ENCODE results near the gene HCN2. TPM values are rescaled to one million over a fixed set of nuclear protein-coding genes. Genes with fewer than 3 reads are reported as not detected.

HCN2 gene
- total and polyA plus RNA-seq, 10 of the 15 experiments (the other 5 are each of a cell fraction or from before 2014, with no cell fraction given) = 0.01 to 0.54 (median 0.08) TPM; not detected in 4

DNA sequence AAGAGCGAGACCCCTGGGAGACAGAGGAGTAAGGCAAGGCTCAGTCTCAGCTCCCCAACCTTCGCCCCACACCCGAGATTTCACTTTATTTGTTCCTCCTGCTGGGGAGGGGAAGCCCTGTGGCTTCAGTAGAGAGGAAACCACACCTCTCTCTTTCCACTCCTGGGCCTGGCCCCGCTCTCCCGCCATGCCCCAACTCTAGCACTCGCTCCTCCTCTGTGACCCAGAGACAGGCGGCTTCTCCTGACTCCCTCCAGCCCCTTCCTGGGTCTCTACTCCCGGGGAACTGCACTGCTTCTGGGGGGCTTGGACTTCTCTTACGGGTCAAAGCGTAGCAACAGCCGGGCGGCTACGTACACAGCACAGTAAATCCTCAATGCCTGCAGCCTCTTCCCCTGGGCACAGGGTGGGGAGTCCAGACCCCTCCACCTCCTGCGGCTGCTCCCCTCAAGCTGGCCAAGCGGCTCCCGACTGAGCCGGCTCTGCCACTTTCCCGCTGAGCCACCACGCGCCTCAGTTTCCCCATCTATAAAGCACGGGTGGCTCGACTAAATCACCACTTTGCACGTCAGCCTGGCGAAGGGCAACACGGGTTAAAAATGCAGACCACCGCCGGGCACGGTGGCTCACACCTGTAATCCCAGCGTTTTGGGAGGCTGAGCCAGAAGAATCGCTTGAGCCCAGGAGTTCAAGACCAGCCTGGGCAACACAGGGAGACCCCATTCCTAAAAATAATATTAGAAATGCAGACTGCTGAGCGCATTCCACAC, 71.9 kb downstream of the HCN2 start (continued):
- no peak for TF ChIP-seq CHD4 (IDR thresholded peaks at IDR 0.05)

- POLR2A ChIA-PET = interaction anchor here (0.8 kb wide), 1 partner anchor 59 kb away, joined by 4 read pairs; no protein-coding TSS in a partner anchor
- TF ChIP-seq MXI1 (IDR thresholded peaks at IDR 0.05; ENCODE audit: low read depth, low read length) (peak; percentile 78), RAD51 (IDR thresholded peaks at IDR 0.05) (no peak), NR2F1 (conservative IDR thresholded peaks at IDR 0.05) (0 out of 2 replicates have a peak, but pooled peaks have one; percentile 15), MAX (IDR thresholded peaks at IDR 0.05; ENCODE audit: low read depth, low read length) (no peak), ZZZ3 (IDR thresholded peaks at IDR 0.05; ENCODE audit: control insufficient read depth, insufficient read length, low read depth) (no peak), NFIC (IDR thresholded peaks at IDR 0.05; ENCODE audit: low read depth, low read length) (no peak), BRCA1 (IDR thresholded peaks at IDR 0.05; ENCODE audit: low read depth, low read length) (no peak), KLF5 (IDR thresholded peaks at IDR 0.05; ENCODE audit: partially characterized antibody) (no peak), BHLHE40 (IDR thresholded peaks at IDR 0.05; ENCODE audit: borderline replicate concordance in 1 of 2, low read depth in 2 of 2, low read length in 1 of 2) (peak in 1 of 2 experiments; percentile 59; a peak in 2 of 4 replicates), BACH1 (IDR thresholded peaks at IDR 0.05; ENCODE audit: borderline replicate concordance) (peak; percentile 27; the same call in 1 of the 2 replicates), MYC (IDR thresholded peaks at IDR 0.05; ENCODE audit: insufficient read depth, insufficient read length, insufficient replicate concordance, low read length, severe bottlenecking) (peak; percentile 40), NBN (IDR thresholded peaks at IDR 0.05) (0 out of 2 replicates have a peak, but pooled peaks have one; percentile 5), SMAD1 (IDR thresholded peaks at IDR 0.05; ENCODE audit: low read depth, partially characterized antibody) (no peak)
- TF ChIP-seq, protein P1, sequence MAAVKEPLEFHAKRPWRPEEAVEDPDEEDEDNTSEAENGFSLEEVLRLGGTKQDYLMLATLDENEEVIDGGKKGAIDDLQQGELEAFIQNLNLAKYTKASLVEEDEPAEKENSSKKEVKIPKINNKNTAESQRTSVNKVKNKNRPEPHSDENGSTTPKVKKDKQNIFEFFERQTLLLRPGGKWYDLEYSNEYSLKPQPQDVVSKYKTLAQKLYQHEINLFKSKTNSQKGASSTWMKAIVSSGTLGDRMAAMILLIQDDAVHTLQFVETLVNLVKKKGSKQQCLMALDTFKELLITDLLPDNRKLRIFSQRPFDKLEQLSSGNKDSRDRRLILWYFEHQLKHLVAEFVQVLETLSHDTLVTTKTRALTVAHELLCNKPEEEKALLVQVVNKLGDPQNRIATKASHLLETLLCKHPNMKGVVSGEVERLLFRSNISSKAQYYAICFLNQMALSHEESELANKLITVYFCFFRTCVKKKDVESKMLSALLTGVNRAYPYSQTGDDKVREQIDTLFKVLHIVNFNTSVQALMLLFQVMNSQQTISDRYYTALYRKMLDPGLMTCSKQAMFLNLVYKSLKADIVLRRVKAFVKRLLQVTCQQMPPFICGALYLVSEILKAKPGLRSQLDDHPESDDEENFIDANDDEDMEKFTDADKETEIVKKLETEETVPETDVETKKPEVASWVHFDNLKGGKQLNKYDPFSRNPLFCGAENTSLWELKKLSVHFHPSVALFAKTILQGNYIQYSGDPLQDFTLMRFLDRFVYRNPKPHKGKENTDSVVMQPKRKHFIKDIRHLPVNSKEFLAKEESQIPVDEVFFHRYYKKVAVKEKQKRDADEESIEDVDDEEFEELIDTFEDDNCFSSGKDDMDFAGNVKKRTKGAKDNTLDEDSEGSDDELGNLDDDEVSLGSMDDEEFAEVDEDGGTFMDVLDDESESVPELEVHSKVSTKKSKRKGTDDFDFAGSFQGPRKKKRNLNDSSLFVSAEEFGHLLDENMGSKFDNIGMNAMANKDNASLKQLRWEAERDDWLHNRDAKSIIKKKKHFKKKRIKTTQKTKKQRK (IDR thresholded peaks at IDR 0.05; ENCODE audit: low read depth, low read length) = no peak
Observed at GRCh38 chr19:662207-662961, 72.7 kb downstream of the HCN2 start.

More at GRCh38 chr19:662207-662961, 72.7 kb downstream of the HCN2 start:
- Histone ChIP-seq H3K27me3 (replicated peaks in 1 of 2; ENCODE audit: control insufficient read depth in 2 of 2, insufficient read depth in 2 of 2, low read length in 1 of 2) (no peaks in the 10 kb centered on the region), H3K36me3 (ENCODE audit: control insufficient read depth in 2 of 2, insufficient read depth in 2 of 2, low read length in 1 of 2) (peaks cover 0 to 15% of the 10 kb centered on the region in 2 experiments; a peak in 3 of 4 replicates), H3K27ac (ENCODE audit: control insufficient read depth, insufficient read depth) (peak overlapping the region; percentile 90), H3K4me2 (ENCODE audit: control insufficient read depth, insufficient read depth) (peak overlapping the region; percentile 98), H3K4me1 (ENCODE audit: control insufficient read depth, insufficient read depth, low read length) (peaks cover 19% of the 10 kb centered on the region), H3K9me3 (replicated peaks; ENCODE audit: control insufficient read depth, insufficient read depth, low read length) (no peaks in the 10 kb centered on the region; the same call in 2 of the 3 replicates), H2AFZ (ENCODE audit: control insufficient read depth, low read depth, low read length) (no peak overlapping the region; the same call in 1 of the 2 replicates), H3K4me3 (peak overlapping the region; percentile 98), H4K20me1 (ENCODE audit: control insufficient read depth, insufficient read depth) (peaks cover 12% of the 10 kb centered on the region), H3K79me2 (ENCODE audit: control insufficient read depth, insufficient read depth, low read length) (peaks cover 56% of the 10 kb centered on the region), H3K9ac (ENCODE audit: control insufficient read depth, insufficient read depth, low read length) (peak overlapping the region; percentile 95)
- ChIA-PET SMC1A (ENCODE audit: uncharacterized antibody, unreplicated experiment) (interaction anchor here (0.7 to 1.3 kb wide), 3 partner anchors 67 to 78 kb away, joined by 3 to 4 read pairs (median 4); no protein-coding TSS in a partner anchor), RAD21 (ENCODE audit: unreplicated experiment) (interaction anchor here (0.5 to 1.4 kb wide), 5 partner anchors 11 to 201 kb away, joined by 3 to 9 read pairs (median 3); no protein-coding TSS in a partner anchor), CTCF (interaction anchor here (1.0 to 1.7 kb wide), 3 partner anchors 29 to 75 kb away, joined by 3 to 18 read pairs (median 9); partner anchors contain the start of gene POLRMT)
- under 1% methylated on average over 77 of the region's 81 CpGs for WGBS (ENCODE audit: insufficient coverage, insufficient replicate concordance, low lambda C conversion rate, missing lambda C conversion rate)
- in situ Hi-C loops (cut with MboI) = no loop called here
- ATAC-seq (peak; percentile 67), DNase-seq (ENCODE audit: low read depth, low spot score) (no peak), FAIRE-seq (peak; percentile 94)
- BruUV-seq (replicated peaks) = no TSS peak
- intact Hi-C loops (cut with micrococcal nuclease; ENCODE audit: unreplicated experiment) = loop anchor here (2.0 kb wide), 1 partner anchor 18 kb away; no protein-coding TSS in a partner anchor
